Stimulated activated CD4-positive, alpha-beta T cell treated with anti-CD3 and anti-CD28 coated beads, Interleukin-2, amount 100 ng/mL, for 48 hours (primary cell): ENCODE results near the gene NLRP13.

Experiments used
- DNase-seq, 2 donors: peaks; one replicate each; pipeline ENCODE4 v3.0.0-alpha.2; 2020

Gene NLRP13

GRCh38 chr19:55898911-55899310 is 33.2 kb downstream of the NLRP13 start:
- DNase-seq = no peak

GRCh38 chr19:55882626-55883025 is 49.5 kb downstream of the NLRP13 start:
- no peak for DNase-seq

DNA sequence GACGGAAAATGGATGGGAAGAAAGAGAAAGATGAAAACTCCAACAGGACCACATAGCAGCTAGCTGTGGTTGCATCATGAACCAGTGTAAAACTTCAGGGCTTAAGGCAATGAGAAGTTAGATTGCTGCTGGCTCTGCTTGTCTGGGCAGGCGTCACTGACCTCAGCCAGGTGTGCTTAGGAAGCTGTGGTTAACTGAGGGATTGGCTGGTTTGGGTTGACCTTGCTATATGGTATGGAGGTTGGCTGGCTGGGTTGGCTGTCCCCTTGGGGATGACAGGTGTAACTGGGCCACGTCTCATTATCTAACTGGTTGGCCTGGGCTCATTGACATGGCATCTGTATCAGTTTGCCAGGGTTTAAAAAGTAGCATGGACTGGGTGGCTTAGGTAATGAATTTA is 54.9 kb downstream of the NLRP13 start:
- DNase-seq = no peak

DNA sequence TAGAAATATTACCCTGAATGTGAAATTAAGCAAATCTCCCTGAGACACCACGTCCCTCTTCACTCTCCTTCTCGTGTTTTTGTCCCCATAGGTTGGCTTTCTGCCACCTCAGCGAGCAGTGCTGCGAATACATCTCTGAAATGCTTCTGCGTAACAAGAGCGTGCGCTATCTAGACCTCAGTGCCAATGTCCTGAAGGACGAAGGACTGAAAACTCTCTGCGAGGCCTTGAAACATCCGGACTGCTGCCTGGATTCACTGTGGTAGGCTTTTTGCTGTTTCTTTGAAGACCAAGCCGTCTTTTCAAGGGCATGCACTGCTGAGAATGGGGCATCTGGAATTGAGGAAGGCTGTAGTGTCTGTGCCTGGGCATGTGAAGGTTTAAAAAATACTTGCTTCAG is 61.4 kb downstream of the NLRP13 start:
- DNase-seq = no peak

DNA sequence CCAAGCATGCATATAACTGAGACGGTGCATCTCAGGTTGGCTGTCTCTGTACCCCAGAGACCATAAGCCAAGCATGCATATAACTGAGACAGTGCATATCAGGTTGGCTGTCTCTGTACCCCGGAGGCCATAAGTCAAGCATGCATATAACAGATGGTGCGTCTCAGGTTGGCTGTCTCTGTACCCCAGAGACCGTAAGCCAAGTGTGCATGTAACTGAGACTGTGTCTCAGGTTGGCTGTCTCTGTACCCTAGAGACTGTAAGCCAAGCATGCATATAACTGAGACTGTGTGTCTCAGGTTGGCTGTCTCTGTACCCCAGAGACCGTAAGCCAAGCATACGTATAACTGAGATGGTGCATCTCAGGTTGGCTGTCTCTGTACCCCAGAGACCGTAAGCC is 65.0 kb downstream of the NLRP13 start:
- no peak for DNase-seq

DNA sequence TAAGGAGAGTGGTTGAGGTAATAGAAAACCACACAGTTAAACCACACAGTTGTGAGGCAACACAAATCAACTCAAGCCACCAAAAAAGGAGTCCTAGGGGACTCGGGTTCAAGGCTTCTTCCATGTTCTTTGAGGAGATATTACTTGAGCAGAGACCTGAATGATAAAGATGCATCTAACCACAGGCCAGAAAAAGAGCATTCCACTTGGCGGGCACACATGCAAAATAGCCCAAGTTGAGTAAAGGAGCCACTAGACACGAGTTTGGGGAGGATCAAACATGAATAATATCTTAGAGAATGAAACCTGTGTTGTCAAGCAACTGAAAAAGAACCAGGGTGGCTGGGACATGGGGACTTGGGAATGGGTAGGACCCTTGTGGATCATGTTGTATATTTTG is 65.6 kb downstream of the NLRP13 start:
- DNase-seq = no peak

DNA sequence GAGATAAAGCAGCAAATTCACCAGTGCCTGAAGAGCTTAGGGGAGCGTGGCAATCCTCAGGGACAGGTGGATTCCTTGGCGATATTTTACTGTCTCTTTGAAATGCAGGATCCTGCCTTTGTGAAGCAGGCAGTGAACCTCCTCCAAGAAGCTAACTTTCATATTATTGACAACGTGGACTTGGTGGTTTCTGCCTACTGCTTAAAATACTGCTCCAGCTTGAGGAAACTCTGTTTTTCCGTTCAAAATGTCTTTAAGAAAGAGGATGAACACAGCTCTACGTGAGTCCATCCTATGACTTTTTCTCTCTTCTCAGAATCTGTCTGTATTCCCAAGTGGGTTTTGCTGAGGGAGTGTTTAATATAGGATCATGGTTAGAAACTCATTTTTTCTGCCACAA is 73.2 kb downstream of the NLRP13 start:
- DNase-seq = no peak

DNA sequence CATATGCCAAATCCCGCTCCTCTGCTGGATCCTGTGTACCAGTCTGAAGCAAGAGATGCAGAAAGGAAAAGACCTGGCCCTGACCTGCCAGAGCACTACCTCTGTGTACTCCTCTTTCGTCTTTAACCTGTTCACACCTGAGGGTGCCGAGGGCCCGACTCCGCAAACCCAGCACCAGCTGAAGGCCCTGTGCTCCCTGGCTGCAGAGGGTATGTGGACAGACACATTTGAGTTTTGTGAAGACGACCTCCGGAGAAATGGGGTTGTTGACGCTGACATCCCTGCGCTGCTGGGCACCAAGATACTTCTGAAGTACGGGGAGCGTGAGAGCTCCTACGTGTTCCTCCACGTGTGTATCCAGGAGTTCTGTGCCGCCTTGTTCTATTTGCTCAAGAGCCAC is 73.7 kb downstream of the NLRP13 start:
- no peak for DNase-seq

DNA sequence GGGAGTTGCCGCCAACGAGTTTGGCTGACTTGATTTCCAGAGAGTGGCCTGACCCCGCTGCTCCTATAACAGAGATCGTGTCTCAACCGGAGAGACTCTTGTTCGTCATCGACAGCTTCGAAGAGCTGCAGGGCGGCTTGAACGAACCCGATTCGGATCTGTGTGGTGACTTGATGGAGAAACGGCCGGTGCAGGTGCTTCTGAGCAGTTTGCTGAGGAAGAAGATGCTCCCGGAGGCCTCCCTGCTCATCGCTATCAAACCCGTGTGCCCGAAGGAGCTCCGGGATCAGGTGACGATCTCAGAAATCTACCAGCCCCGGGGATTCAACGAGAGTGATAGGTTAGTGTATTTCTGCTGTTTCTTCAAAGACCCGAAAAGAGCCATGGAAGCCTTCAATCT is 74.2 kb downstream of the NLRP13 start:
- no peak for DNase-seq

DNA sequence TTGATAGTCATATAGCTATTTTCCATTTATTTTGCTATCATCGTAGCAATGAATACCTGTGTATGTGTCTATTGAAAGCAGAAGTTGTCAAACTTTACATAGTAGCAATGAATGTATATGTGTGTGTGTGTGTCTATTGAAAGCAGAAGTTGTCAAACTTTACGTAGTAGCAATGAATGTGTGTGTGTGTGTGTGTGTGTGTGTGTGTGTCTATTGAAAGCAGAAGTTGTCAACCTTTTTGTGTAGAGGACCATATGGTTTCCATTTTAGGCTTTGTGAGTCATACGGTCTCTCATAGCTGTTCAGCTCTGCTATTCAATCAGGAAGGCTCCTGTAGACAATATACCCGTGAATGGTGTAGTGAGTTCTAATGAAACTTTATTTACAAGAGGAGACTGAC is 75.0 kb downstream of the NLRP13 start:
- DNase-seq = no peak

DNA sequence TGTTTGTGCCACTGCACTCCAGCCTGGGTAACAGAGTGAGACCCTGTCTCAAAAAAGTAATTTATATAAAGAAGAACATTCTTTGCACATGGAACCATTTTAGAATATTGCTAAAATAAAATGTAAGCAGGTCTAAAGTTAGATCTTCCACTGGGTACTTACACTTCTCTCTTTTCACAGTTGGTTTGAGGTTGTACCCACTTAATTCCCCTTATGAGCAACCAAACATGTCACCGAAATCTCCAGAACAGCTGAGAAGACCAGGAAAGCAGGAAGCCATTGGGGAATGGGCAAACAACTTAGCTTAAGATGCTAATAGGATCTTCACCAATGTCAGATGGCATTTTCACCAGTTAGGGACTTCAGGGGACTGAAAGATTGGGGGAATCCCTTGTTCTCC is 77.0 kb downstream of the NLRP13 start:
- no peak for DNase-seq
